ENCODE data around the gene JAG2.

JAG2 gene

GRCh38 chr14:105200074-105200473 is 31.5 kb upstream of the JAG2 start:
- TF ChIP-seq, protein P1, sequence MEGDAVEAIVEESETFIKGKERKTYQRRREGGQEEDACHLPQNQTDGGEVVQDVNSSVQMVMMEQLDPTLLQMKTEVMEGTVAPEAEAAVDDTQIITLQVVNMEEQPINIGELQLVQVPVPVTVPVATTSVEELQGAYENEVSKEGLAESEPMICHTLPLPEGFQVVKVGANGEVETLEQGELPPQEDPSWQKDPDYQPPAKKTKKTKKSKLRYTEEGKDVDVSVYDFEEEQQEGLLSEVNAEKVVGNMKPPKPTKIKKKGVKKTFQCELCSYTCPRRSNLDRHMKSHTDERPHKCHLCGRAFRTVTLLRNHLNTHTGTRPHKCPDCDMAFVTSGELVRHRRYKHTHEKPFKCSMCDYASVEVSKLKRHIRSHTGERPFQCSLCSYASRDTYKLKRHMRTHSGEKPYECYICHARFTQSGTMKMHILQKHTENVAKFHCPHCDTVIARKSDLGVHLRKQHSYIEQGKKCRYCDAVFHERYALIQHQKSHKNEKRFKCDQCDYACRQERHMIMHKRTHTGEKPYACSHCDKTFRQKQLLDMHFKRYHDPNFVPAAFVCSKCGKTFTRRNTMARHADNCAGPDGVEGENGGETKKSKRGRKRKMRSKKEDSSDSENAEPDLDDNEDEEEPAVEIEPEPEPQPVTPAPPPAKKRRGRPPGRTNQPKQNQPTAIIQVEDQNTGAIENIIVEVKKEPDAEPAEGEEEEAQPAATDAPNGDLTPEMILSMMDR (IDR thresholded peaks at IDR 0.05; ENCODE audit: control insufficient read depth, extremely low read depth, insufficient read depth), result no peak
- no peak overlapping the region for H3K4me3 ChIP-seq (ENCODE audit: low read depth, low read length)

GRCh38 chr14:105199093-105199492 is 30.5 kb upstream of the JAG2 start:
- DNase-seq (ENCODE audit: low read depth), result no peak
- H3K4me3 ChIP-seq (ENCODE audit: low read depth, low read length), result no peak overlapping the region
- TF ChIP-seq, protein P1 (IDR thresholded peaks at IDR 0.05; ENCODE audit: control insufficient read depth, extremely low read depth, insufficient read depth), result no peak

More at GRCh38 chr14:105200074-105200473, 31.5 kb upstream of the JAG2 start:
- DNase-seq (ENCODE audit: low read depth), result no peak

- TF ChIP-seq, protein P1 (IDR thresholded peaks at IDR 0.05; ENCODE audit: control insufficient read depth, extremely low read depth, insufficient read depth), result no peak
- H3K4me3 ChIP-seq (ENCODE audit: low read depth, low read length), result no peak overlapping the region
- DNase-seq (ENCODE audit: low read depth), result no peak
Observed at GRCh38 chr14:105198588-105198987, 30.0 kb upstream of the JAG2 start.

DNA sequence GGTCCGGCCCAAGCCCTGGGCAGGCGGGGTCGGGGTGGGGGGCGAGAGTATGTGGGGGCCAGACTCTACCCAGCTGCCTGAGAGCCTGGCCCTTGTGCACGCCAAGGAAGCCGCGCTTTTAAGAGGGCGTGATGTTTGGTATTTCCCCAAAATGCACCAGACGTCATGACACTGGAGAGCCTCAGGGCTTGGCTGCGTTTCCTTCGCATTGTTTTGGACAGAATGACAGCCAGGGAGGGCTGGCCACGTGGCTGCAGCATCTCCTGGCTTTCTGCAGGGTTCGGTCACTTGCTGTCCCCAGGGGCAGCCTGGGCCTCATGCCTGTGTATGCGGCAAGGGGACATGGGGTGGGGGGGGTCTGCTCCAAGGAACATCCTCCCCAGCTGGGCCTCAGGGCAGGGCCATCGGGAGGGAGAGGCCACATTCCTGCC is 28.6 kb upstream of the JAG2 start:
- H3K4me3 ChIP-seq (ENCODE audit: low read depth, low read length), result no peak overlapping the region
- TF ChIP-seq, protein P1 (IDR thresholded peaks at IDR 0.05; ENCODE audit: control insufficient read depth, extremely low read depth, insufficient read depth), result no peak
- no peak for DNase-seq (ENCODE audit: low read depth)

- TF ChIP-seq, protein P1 (IDR thresholded peaks at IDR 0.05; ENCODE audit: control insufficient read depth, extremely low read depth, insufficient read depth), result no peak
- no peak for DNase-seq (ENCODE audit: low read depth)
- no peak overlapping the region for H3K4me3 ChIP-seq (ENCODE audit: low read depth, low read length)
Observed at GRCh38 chr14:105196265-105196960, 27.8 kb upstream of the JAG2 start.

DNA sequence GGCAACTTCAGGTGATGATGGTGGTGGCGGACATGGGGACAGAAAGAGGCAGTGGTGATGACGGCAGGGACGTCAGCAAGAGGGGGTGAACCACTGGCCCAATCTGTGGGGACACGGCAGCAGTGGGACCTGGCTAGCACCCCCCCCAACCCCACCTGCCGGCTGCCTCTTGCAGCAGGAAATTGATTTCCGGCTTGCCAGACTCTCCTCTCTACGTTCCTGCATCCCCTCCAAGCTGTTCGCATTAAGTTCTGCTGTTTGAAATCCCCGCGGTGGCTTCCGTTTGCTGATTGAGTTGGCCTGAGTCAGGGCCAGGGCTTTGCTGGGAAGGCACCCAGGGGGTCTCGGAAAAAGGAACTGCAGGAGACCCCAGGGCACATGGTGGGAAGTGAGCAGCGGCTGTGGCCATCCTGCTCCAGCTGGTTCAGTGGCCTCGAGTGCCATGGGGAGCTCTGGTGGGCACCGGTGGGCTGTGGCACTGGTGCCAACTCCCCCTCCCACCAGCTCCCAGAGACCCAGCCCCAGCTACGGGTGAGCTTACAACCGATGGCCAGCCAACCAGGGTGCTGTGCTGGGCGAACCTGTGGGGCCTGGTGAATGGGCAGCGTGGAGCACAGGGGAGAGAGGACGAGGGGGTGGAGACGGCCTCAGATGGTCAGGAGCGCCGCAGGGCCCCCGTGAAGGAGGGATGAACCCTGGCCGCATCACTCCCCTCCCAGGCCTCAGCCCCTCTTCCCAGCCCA is 27.1 kb upstream of the JAG2 start:
- TF ChIP-seq, protein P1 (IDR thresholded peaks at IDR 0.05; ENCODE audit: control insufficient read depth, extremely low read depth, insufficient read depth), result no peak
- no peak for DNase-seq (ENCODE audit: low read depth)
- H3K4me3 ChIP-seq (ENCODE audit: low read depth, low read length), result no peak overlapping the region

Data from LNCaP clone FGC (cell line).